ENCODE measurements around the gene CAMK2N1. TPM values are rescaled to one million over a fixed set of nuclear protein-coding genes. Genes with fewer than 3 reads are reported as not detected.

Gene CAMK2N1
- total RNA-seq, 1 experiment from 2014 or later: 10.1 TPM

- TF ChIP-seq CBFB (CRISPR knock-in tag; IDR thresholded peaks at IDR 0.05; ENCODE audit: low read depth): no peak
- TF ChIP-seq FOXP1 (CRISPR knock-in tag; IDR thresholded peaks at IDR 0.05; ENCODE audit: borderline replicate concordance): no peak
- no peak for TF ChIP-seq HMGXB4 (CRISPR knock-in tag; IDR thresholded peaks at IDR 0.05)
- TF ChIP-seq CTCF (IDR thresholded peaks at IDR 0.05): no peak
- TF ChIP-seq NFYB (CRISPR knock-in tag; conservative IDR thresholded peaks at IDR 0.05; ENCODE audit: low read depth): no peak
- no peak for TF ChIP-seq ZMAT4 (CRISPR knock-in tag; IDR thresholded peaks at IDR 0.05)
These were observed 20.8 kb downstream of the CAMK2N1 start (continued) for GRCh38 chr1:20465187-20465586.

GRCh38 chr1:20463502-20463901 is 22.5 kb downstream of the CAMK2N1 start:
- Mint-ChIP-seq H3K9me3 (peaks cover 5% of the 10 kb centered on the region), H3K4me3 (no peak overlapping the region), H3K27me3 (ENCODE audit: low read depth) (peaks cover 37% of the 10 kb centered on the region), H3K36me3 (no peaks in the 10 kb centered on the region), H3K4me1 (no peaks in the 10 kb centered on the region), H3K27ac (no peak overlapping the region)
- DNase-seq (ENCODE audit: low spot score) (no peak), ATAC-seq (no peak)
- TF ChIP-seq ATF2 (CRISPR knock-in tag; IDR thresholded peaks at IDR 0.05; ENCODE audit: borderline replicate concordance, low read depth) (no peak), ZNF121 (CRISPR knock-in tag; IDR thresholded peaks at IDR 0.05) (no peak), ZNF512 (CRISPR knock-in tag; IDR thresholded peaks at IDR 0.05; ENCODE audit: borderline replicate concordance) (no peak), SMAD4 (CRISPR knock-in tag; IDR thresholded peaks at IDR 0.05) (no peak), ZMAT4 (CRISPR knock-in tag; IDR thresholded peaks at IDR 0.05) (no peak), ZNF317 (CRISPR knock-in tag; IDR thresholded peaks at IDR 0.05; ENCODE audit: borderline replicate concordance, low read depth) (no peak), RORB (CRISPR knock-in tag; IDR thresholded peaks at IDR 0.05) (no peak), PRDM15 (CRISPR knock-in tag; IDR thresholded peaks at IDR 0.05) (no peak), ZNF416 (CRISPR knock-in tag; IDR thresholded peaks at IDR 0.05) (no peak), ZNF396 (CRISPR knock-in tag; IDR thresholded peaks at IDR 0.05; ENCODE audit: borderline replicate concordance) (no peak), CREM (CRISPR knock-in tag; IDR thresholded peaks at IDR 0.05) (no peak), FOXJ3 (CRISPR knock-in tag; IDR thresholded peaks at IDR 0.05; ENCODE audit: borderline replicate concordance) (no peak), KAT7 (CRISPR knock-in tag; IDR thresholded peaks at IDR 0.05; ENCODE audit: borderline replicate concordance) (no peak)
- ChIA-PET POLR2A (no interaction called here), CTCF (interaction anchor here (1.2 to 3.1 kb wide), 2 partner anchors 31 to 102 kb away, joined by 3 to 11 read pairs; no protein-coding TSS in a partner anchor)

Data from WTC11 (cell line).